HepG2 (cell line): ENCODE measurements around the gene ATP6V1F.

Source experiments
- MAF1 ChIP-seq: sonication (generic); formaldehyde crosslinking; IDR thresholded peaks from 2 replicates; pipeline ENCODE4 v1.5.0; 2020; ENCODE audit warnings: missing genetic modification reagents, borderline replicate concordance
- TARDBP ChIP-seq: sonication (generic); formaldehyde crosslinking; IDR thresholded peaks from 2 replicates; pipeline ENCODE4 v1.8.0; 2022; ENCODE audit warnings: mild to moderate bottlenecking, missing genetic modification reagents
- TF ChIP-seq, protein P1 (sequence below): sonication (generic); formaldehyde crosslinking; IDR thresholded peaks from 2 replicates; pipeline ENCODE4 v1.4.0; 2020; ENCODE audit warnings: missing genetic modification reagents

DNA sequence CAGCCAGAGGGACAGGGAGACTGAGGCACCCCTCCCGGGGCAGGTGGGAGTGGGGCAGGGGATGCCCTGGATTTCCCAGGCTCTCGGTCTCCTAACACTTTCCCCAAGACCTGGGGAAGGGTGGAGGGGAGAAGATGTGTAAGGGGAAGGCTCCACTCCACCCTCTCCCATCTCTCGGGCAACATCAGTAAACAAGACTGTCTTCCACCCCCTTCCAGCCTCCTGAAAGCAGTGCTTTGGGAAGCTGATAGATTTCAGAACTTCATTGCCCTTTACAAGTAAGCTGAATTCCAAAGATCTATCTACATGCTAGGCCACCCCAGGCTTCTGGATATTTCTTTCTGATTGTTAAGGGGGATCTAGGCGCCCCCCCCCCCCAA, 28.7 kb upstream of the ATP6V1F start:
- TF ChIP-seq, protein P1, sequence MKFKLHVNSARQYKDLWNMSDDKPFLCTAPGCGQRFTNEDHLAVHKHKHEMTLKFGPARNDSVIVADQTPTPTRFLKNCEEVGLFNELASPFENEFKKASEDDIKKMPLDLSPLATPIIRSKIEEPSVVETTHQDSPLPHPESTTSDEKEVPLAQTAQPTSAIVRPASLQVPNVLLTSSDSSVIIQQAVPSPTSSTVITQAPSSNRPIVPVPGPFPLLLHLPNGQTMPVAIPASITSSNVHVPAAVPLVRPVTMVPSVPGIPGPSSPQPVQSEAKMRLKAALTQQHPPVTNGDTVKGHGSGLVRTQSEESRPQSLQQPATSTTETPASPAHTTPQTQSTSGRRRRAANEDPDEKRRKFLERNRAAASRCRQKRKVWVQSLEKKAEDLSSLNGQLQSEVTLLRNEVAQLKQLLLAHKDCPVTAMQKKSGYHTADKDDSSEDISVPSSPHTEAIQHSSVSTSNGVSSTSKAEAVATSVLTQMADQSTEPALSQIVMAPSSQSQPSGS, result no peak
- no peak for TF ChIP-seq TARDBP (CRISPR knock-in tag)
- TF ChIP-seq MAF1 (CRISPR knock-in tag), result no peak
